Thyroid gland (tissue), 4 donors: ENCODE data around the gene PUM2. TPM values are rescaled to one million over a fixed set of nuclear protein-coding genes. Genes with fewer than 3 reads are reported as not detected.

Source experiments
- DNase-seq, 2 donors: peaks; one replicate each; pipeline ENCODE4 v3.0.0-alpha.2; 2019
- H3K27ac ChIP-seq, 3 donors: fragments of 200-600 bp; sonication (generic); 1 replicate in 2 of 3; 2 replicates in 1 of 3; pipeline ENCODE4 v1.5.1; 2016 to 2019; ENCODE audit warnings: mild to moderate bottlenecking in 1 of 3, moderate library complexity in 1 of 3
- H3K27me3 ChIP-seq: fragments of 200-600 bp; sonication (generic); one replicate; pipeline ENCODE4 v1.5.1; 2019
- H3K36me3 ChIP-seq, 2 donors: fragments of 200-600 bp; sonication (generic); one replicate each; pipeline ENCODE4 v1.5.1; 2016 to 2019
- H3K4me1 ChIP-seq, 2 donors: fragments of 200-600 bp; sonication (generic); one replicate each; pipeline ENCODE4 v1.5.1; 2017 to 2019
- H3K4me3 ChIP-seq, 3 donors: fragments of 200-600 bp; sonication (generic); replicated peaks in 1 of 3; 1 replicate in 2 of 3; 2 replicates in 1 of 3; pipeline ENCODE4 v1.5.1; 2016; ENCODE audit warnings: mild to moderate bottlenecking in 1 of 3
- H3K9me3 ChIP-seq: fragments of 200-600 bp; sonication (generic); one replicate; pipeline ENCODE4 v1.5.1; 2017
- CTCF ChIP-seq, 6 experiments: fragments of 200-600 bp in 3 of 6; fragments of 450-650 bp in 3 of 6; sonication (generic) in 3 of 6; IDR thresholded peaks; one replicate each; pipeline ENCODE4 v1.5.1; 2016 to 2019; ENCODE audit warnings: antibody characterized with exemption in 6 of 6, mild to moderate bottlenecking in 2 of 6, inconsistent platforms in 1 of 6, moderate library complexity in 1 of 6
- POLR2A ChIP-seq, 2 donors: fragments of 450-650 bp; IDR thresholded peaks; one replicate each; pipeline ENCODE4 v1.6.1; 2017; ENCODE audit warnings: antibody characterized with exemption in 2 of 2, mild to moderate bottlenecking in 2 of 2, moderate library complexity in 1 of 2
- WGBS, 2 donors: methylation state at CpG; one replicate each; pipeline ENCODE4 v1.1.5; 2017; 5-methylcytosine and 5-hydroxymethylcytosine counted together
- intact Hi-C: fragments of 100-400 bp; cut with DNase I; formaldehyde crosslinking; loops from one replicate; pipeline ENCODE4 v1.15.1; 2023
- total RNA-seq, 4 donors: library from RNA; depleted of rRNA; stranded (reverse); fragments of >200 nt; gene quantifications; one replicate each; pipeline ENCODE4 v1.2.3, GENCODE V29; 2016

The PUM2 gene
- total RNA-seq, 4 donors from 2014 or later: 87.5 to 102 (median 91.8) TPM

- DNase-seq: no peak
- H3K27ac ChIP-seq: no peak overlapping the region
- no peaks in the 10 kb centered on the region for H3K4me1 ChIP-seq
- no peaks in the 10 kb centered on the region for H3K27me3 ChIP-seq
- no peak for TF ChIP-seq POLR2A (IDR thresholded peaks at IDR 0.05)
- TF ChIP-seq CTCF (IDR thresholded peaks at IDR 0.05): no peak
- WGBS, 2 donors: 94 to 98% methylated on average over 6 of the region's 6 CpGs
- intact Hi-C loops: no loop called here
- H3K4me3 ChIP-seq: no peak overlapping the region
- no peaks in the 10 kb centered on the region for H3K36me3 ChIP-seq
- no peaks in the 10 kb centered on the region for H3K9me3 ChIP-seq
Measured at GRCh38 chr2:20359096-20359495, 8.5 kb upstream of the PUM2 start.

DNA sequence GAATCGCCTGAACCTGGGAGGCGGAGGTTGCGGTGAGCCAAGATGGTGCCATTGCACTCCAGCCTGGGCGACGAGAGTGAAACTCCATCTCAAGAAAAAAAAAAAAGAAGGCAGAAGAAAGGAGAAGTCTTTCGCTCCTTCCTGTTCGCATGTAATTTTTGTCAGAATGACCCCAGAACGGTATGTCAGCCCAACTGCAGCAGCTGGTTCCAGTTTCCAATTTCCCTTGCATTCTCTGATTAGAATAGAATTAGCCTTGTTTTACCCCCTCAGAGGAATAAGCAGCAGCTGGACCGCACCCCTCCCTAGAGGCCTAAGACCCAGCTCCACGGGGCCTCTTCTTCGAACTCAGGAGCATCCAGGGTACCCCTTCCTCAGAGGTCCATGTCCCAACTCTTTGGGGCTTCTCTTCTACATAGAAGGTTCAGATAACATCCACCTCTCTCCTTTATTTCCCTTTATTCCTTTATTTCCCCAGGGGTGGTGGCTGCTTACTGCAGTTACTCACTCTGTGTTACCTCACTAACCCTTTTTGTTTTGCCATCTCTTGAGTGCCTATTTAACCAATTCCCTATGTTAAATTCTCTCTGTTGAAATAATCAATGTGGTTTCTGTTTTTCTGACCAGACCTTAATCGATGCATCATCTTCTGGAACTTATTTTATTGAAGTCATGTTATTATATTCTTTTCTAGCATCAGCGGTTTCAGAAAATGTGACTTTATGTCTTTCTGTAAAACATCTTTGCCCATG lies 7.2 kb upstream of the PUM2 start:
- no peak for TF ChIP-seq POLR2A (IDR thresholded peaks at IDR 0.05)
- Histone ChIP-seq H3K9me3 (no peaks in the 10 kb centered on the region), H3K4me3 (no peak overlapping the region), H3K4me1 (no peaks in the 10 kb centered on the region), H3K27ac (no peak overlapping the region), H3K36me3 (no peaks in the 10 kb centered on the region), H3K27me3 (no peaks in the 10 kb centered on the region)
- 94% methylated on average over 13 of the region's 13 CpGs for WGBS, 2 donors
- no peak for DNase-seq
- intact Hi-C loops: no loop called here

- Histone ChIP-seq H3K27me3 (no peaks in the 10 kb centered on the region), H3K36me3 (no peaks in the 10 kb centered on the region), H3K4me3 (no peak overlapping the region), H3K9me3 (no peaks in the 10 kb centered on the region), H3K4me1 (peaks cover 8 to 9% of the 10 kb centered on the region in 2 donors), H3K27ac (no peak overlapping the region)
- no peak for DNase-seq
- WGBS, 2 donors: 89 to 95% methylated on average over 3 of the region's 3 CpGs
- intact Hi-C loops: no loop called here
- no peak for TF ChIP-seq POLR2A (IDR thresholded peaks at IDR 0.05)
- TF ChIP-seq CTCF (IDR thresholded peaks at IDR 0.05): no peak
Measured at GRCh38 chr2:20356042-20356441, 5.4 kb upstream of the PUM2 start.

- TF ChIP-seq POLR2A (IDR thresholded peaks at IDR 0.05): no peak
- no peak for TF ChIP-seq CTCF (IDR thresholded peaks at IDR 0.05)
- DNase-seq: no peak
- H3K9me3 ChIP-seq: no peaks in the 10 kb centered on the region
- WGBS, 2 donors: 88 to 89% methylated on average over 2 of the region's 2 CpGs
- intact Hi-C loops: no loop called here
- no peaks in the 10 kb centered on the region for H3K27me3 ChIP-seq
- H3K4me1 ChIP-seq: peaks cover 8 to 9% of the 10 kb centered on the region in 2 donors
- H3K27ac ChIP-seq: no peak overlapping the region
- no peaks in the 10 kb centered on the region for H3K36me3 ChIP-seq
- H3K4me3 ChIP-seq: no peak overlapping the region
Measured at GRCh38 chr2:20355131-20355530, 4.5 kb upstream of the PUM2 start.

DNA sequence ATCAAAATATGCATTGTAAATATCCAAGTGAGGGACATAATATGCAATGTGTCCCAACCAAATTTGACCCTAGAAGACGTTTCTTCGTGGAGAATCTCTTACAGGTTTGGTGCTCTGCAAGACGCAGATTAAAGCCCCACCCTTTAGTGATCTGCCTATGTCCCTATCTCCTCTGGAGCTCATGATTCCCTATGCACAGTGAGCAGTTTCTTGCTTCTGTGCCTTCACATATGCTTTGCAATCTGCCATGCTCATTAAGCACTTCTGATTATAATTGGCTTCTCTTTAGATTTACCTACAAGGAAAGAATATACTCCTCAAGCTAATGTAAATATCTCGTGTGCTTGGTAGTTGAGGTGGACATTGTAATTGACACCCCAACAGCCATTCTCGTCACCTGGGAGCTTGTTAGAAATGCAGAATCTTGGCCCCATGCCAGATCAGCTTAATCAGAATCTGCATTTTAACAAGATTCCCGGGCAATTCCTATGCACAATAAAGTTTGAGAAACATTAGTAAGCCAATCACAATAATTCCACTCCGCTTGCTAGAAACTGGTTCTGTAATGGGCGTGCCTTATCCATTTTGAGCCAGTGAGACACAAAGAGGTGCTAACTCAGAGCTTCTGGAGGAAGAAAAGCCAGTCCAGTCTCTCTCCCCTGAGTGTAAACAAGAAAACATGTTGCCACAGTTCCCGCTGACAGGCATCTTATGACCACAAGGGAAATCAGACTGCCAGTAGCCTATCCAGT lies 2.8 kb upstream of the PUM2 start:
- no peak for DNase-seq
- 86 to 88% methylated on average over 9 of the region's 9 CpGs for WGBS, 2 donors
- TF ChIP-seq POLR2A (IDR thresholded peaks at IDR 0.05) (no peak), CTCF (IDR thresholded peaks at IDR 0.05) (no peak)
- Histone ChIP-seq H3K4me3 (no peak overlapping the region), H3K36me3 (no peaks in the 10 kb centered on the region), H3K27me3 (no peaks in the 10 kb centered on the region), H3K4me1 (peaks cover 18 to 19% of the 10 kb centered on the region in 2 donors), H3K27ac (no peak overlapping the region), H3K9me3 (no peaks in the 10 kb centered on the region)
- intact Hi-C loops: no loop called here
